ENCODE results near the gene STK11IP.

Gene STK11IP

DNA sequence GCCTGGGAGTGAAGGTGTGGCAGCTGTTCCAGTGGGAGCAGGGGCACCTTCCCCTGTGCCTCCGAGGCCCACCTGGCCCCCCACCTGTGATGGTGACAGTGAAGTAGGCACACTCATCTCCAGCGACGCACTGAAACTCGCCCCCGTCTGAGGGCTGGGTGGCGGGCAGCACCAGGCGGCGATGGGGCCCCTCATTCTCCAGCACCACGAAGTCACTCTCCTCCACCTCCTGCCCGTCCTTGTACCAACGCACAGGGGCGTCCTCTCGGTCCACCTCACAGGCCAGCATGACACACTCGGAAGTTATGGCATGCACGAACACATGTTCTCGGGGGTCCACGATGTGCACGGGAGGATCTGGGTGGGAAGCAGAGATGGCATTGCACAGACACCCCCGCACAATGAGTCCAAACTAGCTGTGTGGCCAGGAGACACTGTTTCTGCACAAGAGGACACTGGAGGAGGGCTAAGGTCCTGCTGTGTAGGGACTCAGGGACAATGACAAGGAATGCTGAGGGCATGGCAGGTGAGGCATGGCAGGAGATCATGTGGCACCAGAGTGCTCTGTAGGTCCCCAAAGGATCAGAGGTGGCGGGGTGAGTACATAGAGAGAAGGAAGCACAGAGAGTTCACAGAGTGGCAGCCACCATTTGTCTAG is 34.3 kb upstream of the STK11IP start:
- no peak for DNase-seq

DNA sequence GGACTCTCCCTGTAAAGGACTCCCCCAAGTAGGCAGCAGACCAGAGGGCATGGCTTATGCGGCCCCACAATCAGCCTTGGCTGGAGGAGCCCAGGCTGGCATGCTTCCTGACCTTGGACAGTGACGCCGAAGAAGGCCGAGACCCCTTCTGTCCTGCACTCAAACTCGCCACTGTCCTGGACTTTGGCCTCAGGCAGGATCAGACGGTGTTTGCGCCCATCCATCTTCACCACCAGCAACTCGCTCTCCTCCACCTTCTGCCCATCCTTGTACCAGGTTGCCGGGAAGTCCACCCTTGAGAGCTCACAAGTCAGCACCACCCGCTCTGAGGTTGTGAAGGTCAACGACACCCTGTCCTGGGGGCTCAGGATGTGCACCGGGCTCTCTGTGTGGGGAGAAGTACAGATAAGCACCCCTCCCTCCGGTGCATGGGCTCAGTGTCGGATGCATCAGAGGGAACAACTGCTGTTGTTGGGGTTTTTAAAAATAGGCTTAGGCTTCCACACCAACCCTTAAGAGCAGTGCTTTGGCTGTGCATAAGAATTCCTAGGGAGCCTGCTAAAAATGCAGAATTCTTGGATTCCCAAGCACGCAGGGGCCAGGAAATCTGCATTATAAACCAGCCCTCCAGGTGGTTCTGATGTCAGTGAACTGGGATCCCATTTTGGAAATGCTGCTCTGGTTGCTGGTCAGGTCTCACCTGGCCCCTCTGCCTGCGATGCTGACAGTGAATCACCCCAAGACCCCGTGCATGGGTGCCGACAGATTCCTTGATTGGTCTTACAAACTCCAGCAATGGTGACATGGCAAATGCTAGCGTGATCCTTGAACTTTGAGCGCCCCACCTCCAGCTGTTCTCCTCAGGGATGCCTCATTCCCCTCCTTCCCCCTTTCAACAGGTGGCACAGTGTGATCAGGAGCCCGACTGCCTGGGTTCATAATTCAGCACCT is 32.3 kb upstream of the STK11IP start:
- no peak for DNase-seq

DNA sequence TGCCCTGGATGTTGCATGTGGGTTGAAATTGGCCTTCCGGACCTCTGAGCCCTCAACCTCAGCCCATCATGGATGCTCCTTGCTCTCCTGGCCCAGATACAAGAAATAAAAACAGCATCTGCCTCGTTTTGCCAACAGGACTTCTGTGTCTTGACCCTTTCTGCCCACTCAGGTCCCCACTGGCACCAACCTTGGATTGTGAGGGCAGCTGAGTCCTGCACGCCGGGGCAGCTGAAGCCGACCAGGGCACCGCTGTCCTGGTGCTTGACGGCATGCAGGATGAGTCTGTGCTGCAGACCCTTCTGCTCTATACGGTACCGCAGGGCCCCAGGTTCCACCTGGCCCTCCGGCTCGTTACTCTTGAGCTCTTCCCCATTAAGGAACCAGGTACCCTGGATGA is 31.0 kb upstream of the STK11IP start:
- DNase-seq = no peak

DNA sequence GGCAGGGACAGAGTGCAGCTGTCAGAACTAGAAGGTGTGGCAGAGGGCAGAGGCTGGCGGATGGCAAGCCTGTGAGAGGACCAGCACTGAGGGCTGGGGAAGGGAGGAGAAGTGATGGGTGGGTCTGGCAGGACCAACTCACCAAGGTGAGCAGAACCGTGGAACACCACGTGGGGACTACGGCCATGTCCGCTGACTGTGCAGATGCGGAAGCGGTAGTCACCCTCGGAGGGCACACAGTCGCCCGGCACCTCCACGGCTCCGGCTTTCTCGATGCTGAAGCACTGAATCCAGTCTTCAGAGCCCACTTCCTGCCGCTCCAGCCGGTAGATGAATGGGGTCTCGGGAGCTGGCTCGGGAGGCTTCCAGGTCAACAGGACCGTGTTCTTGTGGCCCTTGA is 30.5 kb upstream of the STK11IP start:
- no peak for DNase-seq

DNA sequence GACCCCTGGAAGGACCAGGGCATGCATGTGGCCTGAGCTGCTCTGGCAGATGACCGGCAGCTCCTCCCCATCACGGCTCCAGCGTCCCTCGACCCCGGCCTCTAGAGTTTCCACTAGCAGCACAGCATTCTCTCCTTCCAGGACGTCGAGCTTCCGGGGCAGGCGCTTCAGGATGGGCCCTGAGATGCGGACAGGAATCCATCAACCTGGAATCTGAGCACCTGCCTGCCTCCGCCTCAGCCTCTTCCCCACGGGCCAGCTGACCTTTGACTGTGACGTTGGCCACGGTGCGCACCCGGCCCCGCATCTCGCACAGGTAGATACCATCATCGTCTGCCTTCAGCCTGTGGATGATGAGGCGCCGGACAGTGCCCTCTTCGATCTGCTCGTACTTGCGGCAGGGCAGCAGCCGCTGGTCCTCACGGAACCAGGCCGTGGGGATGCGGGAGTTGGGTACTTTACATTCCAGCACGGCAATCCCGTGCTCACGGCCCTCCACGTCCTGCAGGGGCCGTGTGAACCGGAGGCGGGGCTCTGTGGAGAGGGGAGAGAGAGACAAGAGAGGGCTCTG is 29.8 kb upstream of the STK11IP start:
- DNase-seq = no peak

DNA sequence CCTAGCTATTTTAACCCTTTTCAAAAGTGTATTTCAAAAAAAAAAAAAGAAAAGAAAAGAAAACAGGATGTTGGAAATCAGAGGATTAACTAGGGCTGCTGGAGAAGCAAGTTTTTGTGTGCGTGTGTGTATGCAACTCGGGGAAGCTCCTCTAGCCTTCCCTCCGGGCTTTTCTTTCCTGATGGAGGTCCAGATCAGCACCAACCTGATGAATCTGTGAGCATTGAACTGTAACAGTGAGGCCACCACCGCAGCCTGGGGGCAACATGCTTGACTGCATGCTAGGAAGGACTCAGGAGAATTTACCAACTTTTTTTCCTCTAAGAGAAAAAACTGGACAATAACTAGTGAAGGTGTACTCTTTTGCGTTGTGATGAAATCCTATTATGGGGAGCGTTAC is 28.6 kb upstream of the STK11IP start:
- DNase-seq = no peak

DNA sequence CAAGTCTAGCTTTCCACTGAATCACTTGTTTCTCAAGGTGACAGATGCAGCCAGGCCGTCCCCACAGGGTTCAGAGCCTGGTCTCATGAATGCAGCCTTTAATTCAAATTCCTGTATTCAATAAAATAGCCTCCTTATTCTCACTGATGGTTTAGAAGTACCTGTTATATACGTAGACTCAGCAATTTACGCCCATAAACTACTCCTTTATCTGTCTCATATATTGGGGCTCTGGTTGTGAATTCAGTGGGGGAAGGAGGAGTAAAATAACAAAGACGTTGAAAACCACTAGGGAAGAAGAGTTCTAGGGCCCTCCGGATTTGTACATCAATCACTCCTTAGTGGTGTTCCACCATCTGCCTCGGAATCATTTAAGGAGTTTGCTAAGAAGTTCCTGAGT is 28.0 kb upstream of the STK11IP start:
- DNase-seq = no peak

DNA sequence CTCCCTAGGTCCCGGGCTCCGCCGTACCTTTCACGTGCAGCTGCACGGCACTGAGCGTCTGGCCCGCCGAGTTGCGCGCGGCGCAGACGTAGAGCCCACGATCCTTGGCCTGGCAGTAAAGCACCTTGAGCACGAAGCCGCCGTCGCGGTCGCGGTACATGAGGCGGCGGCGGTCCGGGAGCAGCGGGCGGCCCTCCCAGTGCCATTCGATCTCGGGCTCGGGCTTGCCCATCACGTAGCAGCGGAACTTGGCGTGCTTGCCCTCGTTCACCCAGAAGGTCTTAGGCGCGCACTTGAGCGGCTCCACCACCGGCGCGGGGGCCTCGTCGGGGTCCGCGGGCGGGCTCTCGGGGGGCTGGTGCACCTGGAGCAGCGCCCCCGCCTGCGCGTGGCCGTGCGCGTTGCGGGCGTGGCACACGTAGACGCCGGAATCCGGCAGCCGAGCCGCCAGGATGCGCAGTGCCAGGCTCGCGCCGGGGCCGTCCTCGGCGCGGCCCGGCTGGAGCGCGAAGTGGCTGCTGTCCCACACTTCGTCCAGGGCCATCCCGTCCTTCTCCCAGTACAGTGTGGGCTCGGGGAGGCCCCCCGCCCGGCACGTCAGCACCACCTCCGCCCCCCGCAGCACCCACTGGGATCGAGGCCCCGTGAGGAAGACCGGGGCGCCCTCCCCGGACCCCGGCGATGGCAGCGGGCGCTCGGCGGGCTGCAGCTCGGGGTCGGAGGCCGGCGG is 27.3 kb upstream of the STK11IP start:
- peak; percentile 35 for DNase-seq

DNA sequence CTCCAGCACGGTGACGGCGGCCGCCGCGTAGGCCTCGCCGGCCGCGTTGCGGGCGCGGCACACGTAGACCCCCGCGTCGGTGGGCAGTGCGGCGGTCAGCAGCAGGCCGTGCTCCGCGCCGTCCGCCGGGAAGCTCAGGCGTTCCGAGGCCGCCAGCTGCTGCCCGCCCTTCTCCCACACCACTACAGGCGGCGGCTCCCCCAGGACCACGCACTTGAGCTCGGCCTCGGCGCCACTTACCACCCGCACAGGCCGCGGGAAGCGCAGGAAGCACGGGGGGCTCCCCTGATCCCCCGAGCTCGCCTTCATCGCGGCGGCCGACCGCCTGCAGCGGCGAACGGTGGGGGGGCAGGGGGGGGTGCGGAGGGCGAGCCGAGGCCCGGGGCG is 26.7 kb upstream of the STK11IP start:
- no peak for DNase-seq

DNA sequence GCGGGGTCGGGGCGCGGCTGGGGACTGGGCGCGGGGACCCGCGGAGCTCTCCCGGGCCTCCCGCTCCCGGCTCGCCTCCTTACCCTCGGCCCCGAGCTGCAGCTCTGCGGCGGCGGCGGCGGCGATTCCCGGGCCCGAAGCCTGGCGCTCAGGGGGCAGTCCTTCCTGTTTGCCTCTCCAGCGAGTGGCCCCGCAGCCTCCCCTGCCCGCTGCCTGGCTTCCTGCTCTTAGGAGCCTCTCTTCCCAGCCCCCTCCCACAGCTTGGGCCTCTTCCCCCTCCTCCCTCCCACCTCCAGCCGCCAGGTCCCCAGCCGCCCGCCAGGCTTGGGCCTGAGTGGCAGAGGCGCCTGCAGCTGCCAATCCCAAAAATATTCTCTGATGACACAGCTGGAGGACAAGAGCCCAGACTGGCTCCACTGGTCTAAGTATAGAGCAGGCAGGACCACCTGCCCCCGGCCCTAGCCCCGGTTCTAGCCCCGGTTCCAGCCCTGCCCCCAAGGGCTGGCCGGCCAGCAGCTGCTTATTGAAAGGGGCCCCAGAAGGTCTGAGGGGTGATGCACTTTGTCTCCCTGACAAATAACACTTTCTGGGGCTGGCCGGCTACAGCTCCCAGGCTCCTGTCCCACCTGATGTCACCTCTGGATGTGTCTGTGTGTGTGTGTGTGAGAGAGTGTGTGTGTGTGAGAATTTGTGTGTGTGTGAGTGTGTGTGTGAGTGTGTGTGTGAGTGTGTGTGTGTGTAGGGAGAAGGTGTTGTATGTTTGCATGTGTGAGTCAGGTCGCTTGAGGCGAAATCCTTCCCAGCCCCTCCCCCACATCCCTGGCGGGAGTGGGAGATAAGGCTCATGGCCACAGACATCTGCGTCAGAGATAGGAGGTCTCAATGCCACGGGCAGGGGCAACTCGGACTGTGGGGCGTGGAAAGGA is 26.1 kb upstream of the STK11IP start, which contains the start of gene OBSL1:
Gene OBSL1 (minus strand): TSS at position 229 of the 926 bp plus-strand sequence. CDS start 307 bp downstream, outside the sequence.
- peak; percentile 36 for DNase-seq

DNA sequence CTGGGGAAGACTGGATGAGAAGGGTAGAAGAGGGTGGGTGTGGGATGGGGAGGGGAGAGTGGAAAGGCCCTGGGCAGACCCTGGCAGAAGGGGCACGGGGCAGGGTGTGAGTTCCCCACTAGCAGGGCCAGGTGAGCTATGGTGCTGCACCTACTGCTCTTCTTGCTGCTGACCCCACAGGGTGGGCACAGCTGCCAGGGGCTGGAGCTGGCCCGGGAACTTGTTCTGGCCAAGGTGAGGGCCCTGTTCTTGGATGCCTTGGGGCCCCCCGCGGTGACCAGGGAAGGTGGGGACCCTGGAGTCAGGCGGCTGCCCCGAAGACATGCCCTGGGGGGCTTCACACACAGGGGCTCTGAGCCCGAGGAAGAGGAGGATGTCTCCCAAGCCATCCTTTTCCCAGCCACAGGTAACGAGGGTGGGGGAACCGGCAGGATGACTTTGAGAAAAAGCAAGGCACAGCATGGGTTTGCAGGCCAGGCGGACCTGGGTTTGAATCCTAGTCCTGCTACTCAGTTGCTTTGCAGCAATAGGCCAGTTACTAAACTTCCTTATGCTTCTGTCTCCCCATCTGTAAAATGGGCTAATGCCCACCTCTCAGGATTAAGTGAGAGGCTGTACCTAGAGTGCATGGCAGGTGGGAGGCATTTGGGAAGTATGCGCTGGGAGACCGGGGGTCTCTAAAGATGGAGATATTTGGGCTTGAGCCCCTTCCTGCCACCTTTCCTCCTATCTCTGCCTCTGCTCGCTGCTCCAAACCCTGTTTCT is 25.2 kb upstream of the STK11IP start, which contains the start of gene INHA:
Gene INHA (plus strand): TSS at position 74 of the 765 bp plus-strand sequence. CDS start 65 bp downstream, at position 139.
- DNase-seq = no peak

DNA sequence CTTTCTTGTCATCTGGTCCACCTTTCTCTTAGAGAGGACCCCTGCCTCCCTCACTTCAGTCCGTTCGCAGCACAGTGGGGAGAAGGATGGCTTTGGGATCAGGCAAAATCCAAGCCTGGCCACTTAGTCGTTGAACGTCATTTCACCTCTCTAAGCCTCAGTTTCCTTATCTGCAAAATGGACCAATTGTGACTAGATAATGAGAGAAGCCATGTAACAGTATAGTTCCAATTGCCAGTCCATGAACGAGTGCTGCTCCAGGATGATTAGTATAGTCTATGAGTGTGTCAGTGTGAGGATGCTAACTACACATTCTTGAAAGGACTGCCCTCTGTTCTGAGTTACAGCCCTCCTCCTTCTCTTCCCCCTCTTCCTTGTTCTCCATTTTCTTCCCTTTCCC is 24.5 kb upstream of the STK11IP start:
- DNase-seq = no peak

DNA sequence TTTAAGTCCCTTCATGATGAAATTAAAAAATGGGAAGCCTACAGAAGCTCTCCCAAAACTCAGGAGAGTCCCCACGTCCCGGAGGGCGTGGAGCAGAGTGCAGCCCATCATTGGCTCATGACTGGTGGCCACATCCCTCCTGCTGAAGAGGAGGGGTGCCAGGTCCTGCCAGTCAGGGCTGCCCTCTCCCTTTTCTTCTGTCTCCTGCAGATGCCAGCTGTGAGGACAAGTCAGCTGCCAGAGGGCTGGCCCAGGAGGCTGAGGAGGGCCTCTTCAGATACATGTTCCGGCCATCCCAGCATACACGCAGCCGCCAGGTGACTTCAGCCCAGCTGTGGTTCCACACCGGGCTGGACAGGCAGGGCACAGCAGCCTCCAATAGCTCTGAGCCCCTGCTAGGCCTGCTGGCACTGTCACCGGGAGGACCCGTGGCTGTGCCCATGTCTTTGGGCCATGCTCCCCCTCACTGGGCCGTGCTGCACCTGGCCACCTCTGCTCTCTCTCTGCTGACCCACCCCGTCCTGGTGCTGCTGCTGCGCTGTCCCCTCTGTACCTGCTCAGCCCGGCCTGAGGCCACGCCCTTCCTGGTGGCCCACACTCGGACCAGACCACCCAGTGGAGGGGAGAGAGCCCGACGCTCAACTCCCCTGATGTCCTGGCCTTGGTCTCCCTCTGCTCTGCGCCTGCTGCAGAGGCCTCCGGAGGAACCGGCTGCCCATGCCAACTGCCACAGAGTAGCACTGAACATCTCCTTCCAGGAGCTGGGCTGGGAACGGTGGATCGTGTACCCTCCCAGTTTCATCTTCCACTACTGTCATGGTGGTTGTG is 23.0 kb upstream of the STK11IP start:
- DNase-seq = no peak

DNA sequence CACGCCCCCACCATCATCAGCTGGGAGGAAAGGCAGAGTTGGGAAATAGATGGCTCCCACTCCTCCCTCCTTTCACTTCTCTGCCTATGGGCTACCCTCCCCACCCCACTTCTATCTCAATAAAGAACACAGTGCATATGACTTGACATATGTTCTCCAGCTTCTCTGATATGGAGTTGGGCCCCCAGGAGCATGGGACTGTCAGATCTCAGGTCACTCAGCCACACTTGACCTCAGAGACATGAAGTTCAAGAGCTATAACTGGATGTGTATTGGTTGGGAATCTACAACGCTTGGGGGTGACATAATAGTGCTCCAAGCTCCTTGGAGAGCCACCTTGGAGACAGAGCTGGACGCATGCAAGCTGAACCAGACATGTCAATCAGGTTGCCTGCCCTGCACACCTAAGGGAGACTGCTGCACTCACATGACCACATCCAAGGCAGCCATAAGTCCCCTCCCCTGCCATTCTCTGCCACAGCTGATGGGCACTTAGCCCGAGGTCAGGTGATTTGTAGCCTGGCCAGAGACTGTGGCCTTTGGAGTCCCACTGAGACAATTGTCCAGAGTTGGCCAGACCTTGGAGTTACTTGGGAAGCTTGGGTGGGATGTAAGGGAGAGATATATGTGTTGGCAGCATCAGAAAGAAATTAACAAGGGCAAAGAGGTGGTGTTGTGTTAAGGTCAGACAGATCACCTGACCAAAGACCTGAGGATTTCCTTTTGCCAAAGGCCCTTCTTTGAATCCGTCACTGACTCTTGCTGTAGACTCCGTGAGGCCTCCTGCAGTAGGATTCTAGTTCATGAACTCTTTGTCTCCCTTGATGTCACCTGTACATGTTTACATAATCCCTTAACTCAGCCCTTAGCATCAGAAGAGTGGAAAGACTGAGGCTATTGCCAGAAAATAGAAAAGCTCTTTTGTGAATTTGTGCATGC is 21.8 kb upstream of the STK11IP start:
- DNase-seq = no peak

DNA sequence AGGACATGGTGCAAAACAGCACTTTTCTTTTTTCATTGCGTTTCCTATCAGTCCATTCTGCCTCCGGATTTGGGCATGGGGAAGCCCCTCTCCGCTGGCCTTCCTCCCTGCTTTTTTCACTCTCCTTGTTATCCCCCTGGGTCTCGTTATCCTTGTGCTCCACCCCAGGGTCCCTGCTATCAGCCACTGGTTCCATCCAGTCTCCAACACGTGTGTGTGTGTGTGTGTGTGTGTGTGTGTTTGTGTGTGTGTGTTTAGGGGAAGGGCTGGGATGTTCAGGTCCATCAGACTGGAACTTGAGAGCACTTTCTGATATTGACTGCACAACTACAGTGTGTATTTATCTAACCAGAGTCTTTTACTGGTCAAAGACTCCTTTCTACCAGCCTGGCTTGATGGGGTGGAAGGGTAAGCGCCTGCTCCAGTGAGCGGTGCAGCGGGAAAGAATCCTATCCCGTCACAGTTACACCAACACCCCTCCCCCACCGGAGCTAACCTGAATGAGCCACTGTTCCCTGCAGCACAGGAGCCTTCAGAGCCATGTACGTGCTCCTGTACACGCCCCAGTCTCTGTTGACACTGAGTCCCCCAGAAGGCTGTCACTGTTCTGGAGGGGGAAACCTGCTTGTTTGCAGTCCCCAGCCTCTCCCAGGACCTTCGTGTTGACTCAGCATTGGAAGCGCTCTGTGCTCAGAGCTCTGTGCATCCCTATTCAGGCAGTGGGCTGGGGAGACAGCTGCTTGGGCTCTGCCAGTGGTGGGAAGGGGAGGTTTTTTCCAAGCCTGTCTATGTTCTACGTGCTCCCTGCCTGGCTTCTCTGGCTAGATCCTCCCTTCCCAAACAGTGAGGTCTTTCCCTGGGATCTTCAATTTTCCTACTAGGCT is 20.9 kb upstream of the STK11IP start:
- no peak for DNase-seq

DNA sequence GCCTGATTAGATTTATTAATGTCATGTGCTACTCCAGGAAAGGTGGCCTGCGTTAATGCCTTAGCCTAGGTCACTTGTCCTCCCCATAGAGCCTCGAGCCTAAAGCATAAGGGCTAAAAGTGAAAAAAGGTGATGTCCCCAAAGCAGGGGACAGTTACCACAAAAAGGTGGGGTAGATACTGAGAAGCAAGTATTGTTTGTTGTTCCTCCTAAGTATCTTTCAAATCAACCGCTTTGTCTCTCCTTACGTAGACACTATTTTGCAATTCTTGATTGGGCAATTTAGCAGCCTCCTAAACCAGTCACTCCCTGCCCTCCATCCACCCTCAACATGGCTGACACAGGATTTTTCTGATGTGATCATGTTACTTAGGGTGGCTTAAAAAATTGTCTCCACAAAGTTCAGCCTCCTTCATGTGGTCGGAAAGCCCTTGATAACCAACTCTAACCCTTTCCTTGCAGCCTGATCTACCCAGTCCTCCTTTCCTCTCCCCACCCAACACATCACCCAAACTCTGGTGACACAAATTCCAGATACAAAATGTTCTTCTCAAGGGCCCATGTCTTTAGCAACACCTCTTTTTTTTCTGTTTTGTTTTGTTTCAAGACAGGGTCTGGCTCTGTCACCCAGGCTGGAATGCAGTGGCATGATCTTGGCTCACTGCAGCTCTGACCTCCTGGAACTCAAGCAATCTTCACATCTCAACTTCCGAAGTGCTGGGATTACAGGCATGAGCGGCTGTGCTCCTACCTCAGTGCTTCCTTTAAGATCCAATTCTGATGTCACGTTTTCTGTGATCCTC is 18.6 kb upstream of the STK11IP start:
- DNase-seq = no peak

DNA sequence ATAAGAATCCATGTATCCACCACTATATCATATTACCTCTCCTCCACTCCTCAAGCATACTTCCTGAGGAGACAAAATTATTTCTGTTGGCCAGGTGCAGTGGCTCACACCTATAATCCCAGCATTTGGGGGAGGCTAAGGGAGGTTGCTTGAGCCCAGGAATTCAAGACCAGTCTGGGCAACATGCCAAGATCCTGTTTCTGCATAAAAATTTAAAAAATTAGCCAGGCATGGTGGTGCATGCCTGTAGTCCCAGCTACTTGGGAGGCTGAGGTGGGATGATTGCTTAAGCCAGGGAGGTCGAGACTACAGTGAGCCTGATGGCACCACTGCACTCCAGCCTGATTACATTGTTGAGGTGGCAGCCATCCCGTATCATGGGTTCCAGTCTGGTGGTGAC is 16.3 kb upstream of the STK11IP start:
- DNase-seq = no peak

Data from stimulated activated CD4-positive, alpha-beta T cell treated with anti-CD3 and anti-CD28 coated beads, Interleukin-15, amount 100 ng/mL, for 24 hours (primary cell).